OCI-LY7 (cell line): Measurements from ENCODE around the gene LGALS1. TPM values are rescaled to one million over a fixed set of nuclear protein-coding genes. Genes with fewer than 3 reads are reported as not detected.

Experiments used
- small RNA-seq: library from RNA; depleted of rRNA; stranded (forward); fragments of <200 nt; gene quantifications from one replicate; pipeline ENCODE3, GENCODE V24; 2014
- total RNA-seq, 2 experiments: library from RNA; depleted of rRNA in 1 of 2; stranded (reverse); fragments of >200 nt in 1 of 2; shearing (Covaris generic) in 1 of 2; gene quantifications; 2 replicates each; pipeline ENCODE4 v1.2.3, GENCODE V29; 2014 to 2022

LGALS1 gene
- total RNA-seq, 2 experiments from 2014 or later = 57.3 to 93.1 TPM

Small RNAs within 50 kb of the gene (small RNA-seq; reads per million reads assigned to genes)
- not detected for gene RN7SL385P

Other genes starting within 250 kb of the LGALS1 start
- gene ELFN2, start 248.2 kb upstream of the LGALS1 start, total RNA-seq (2014; rRNA removed; shearing (Covaris generic)) = 0.63 and 0.82 TPM in 2 replicates
- 0.83 and 1.8 TPM in 2 replicates for gene ELFN2, start 248.2 kb upstream of the LGALS1 start, total RNA-seq (2022)
- gene MFNG, start 189.3 kb upstream of the LGALS1 start, total RNA-seq (2014; rRNA removed; shearing (Covaris generic)) = 174 and 225 TPM in 2 replicates
- 215 and 235 TPM in 2 replicates for gene MFNG, start 189.3 kb upstream of the LGALS1 start, total RNA-seq (2022)
- 3.3 and 4.0 TPM in 2 replicates for gene CARD10, start 156.2 kb upstream of the LGALS1 start, total RNA-seq (2014; rRNA removed; shearing (Covaris generic))
- 2.8 and 3.1 TPM in 2 replicates for gene CARD10, start 156.2 kb upstream of the LGALS1 start, total RNA-seq (2022)
- not detected in 2 replicates for gene CDC42EP1, start 115.2 kb upstream of the LGALS1 start, total RNA-seq (2014; rRNA removed; shearing (Covaris generic))
- gene CDC42EP1, start 115.2 kb upstream of the LGALS1 start, total RNA-seq (2022) = not detected in 2 replicates
- gene LGALS2, start 95.5 kb upstream of the LGALS1 start, total RNA-seq (2014; rRNA removed; shearing (Covaris generic)) = 0.44 TPM in 1 of 2 replicates, not detected in the other
- gene LGALS2, start 95.5 kb upstream of the LGALS1 start, total RNA-seq (2022) = 0.82 and 0.92 TPM in 2 replicates
- gene GGA1, start 66.8 kb upstream of the LGALS1 start, total RNA-seq (2014; rRNA removed; shearing (Covaris generic)) = 119 and 127 TPM in 2 replicates
- gene GGA1, start 66.8 kb upstream of the LGALS1 start, total RNA-seq (2022) = 167 and 172 TPM in 2 replicates
- gene SH3BP1, start 36.0 kb upstream of the LGALS1 start, total RNA-seq (2014; rRNA removed; shearing (Covaris generic)) = 15.3 and 18.3 TPM in 2 replicates
- 44.4 and 48.4 TPM in 2 replicates for gene SH3BP1, start 36.0 kb upstream of the LGALS1 start, total RNA-seq (2022)
- gene PDXP, start 16.9 kb upstream of the LGALS1 start, total RNA-seq (2014; rRNA removed; shearing (Covaris generic)) = 50.0 and 61.2 TPM in 2 replicates
- 54.0 and 55.8 TPM in 2 replicates for gene PDXP, start 16.9 kb upstream of the LGALS1 start, total RNA-seq (2022)
- gene NOL12, start 10.7 kb downstream of the LGALS1 start, total RNA-seq (2014; rRNA removed; shearing (Covaris generic)) = 64.6 and 79.0 TPM in 2 replicates
- 58.6 and 62.3 TPM in 2 replicates for gene NOL12, start 10.7 kb downstream of the LGALS1 start, total RNA-seq (2022)
- 24.4 and 31.6 TPM in 2 replicates for gene TRIOBP, start 21.4 kb downstream of the LGALS1 start, total RNA-seq (2014; rRNA removed; shearing (Covaris generic))
- gene TRIOBP, start 21.4 kb downstream of the LGALS1 start, total RNA-seq (2022) = 30.6 and 31.1 TPM in 2 replicates
- 14.6 and 20.6 TPM in 2 replicates for gene GCAT, start 132.3 kb downstream of the LGALS1 start, total RNA-seq (2014; rRNA removed; shearing (Covaris generic))
- gene GCAT, start 132.3 kb downstream of the LGALS1 start, total RNA-seq (2022) = 17.3 and 21.6 TPM in 2 replicates
- gene GALR3, start 147.7 kb downstream of the LGALS1 start, total RNA-seq (2014; rRNA removed; shearing (Covaris generic)) = not detected in 2 replicates
- gene GALR3, start 147.7 kb downstream of the LGALS1 start, total RNA-seq (2022) = not detected in 2 replicates
- 21.0 and 25.4 TPM in 2 replicates for gene ANKRD54, start 168.7 kb downstream of the LGALS1 start, total RNA-seq (2014; rRNA removed; shearing (Covaris generic))
- gene ANKRD54, start 168.7 kb downstream of the LGALS1 start, total RNA-seq (2022) = 31.7 and 31.8 TPM in 2 replicates
- 443 and 503 TPM in 2 replicates for gene EIF3L, start 173.8 kb downstream of the LGALS1 start, total RNA-seq (2014; rRNA removed; shearing (Covaris generic))
- gene EIF3L, start 173.8 kb downstream of the LGALS1 start, total RNA-seq (2022) = 596 and 649 TPM in 2 replicates
- 18.3 and 18.5 TPM in 2 replicates for gene MICALL1, start 230.7 kb downstream of the LGALS1 start, total RNA-seq (2014; rRNA removed; shearing (Covaris generic))
- gene MICALL1, start 230.7 kb downstream of the LGALS1 start, total RNA-seq (2022) = 25.7 and 32.1 TPM in 2 replicates